ENCODE results near the gene GAS7. TPM values are rescaled to one million over a fixed set of nuclear protein-coding genes. Genes with fewer than 3 reads are reported as not detected.

GAS7 gene
- total RNA-seq, 1 donor from 2014 or later, result 72.7 TPM

GRCh38 chr17:9918804-9919352 lies 279.5 kb downstream of the GAS7 start:
- DNase-seq (ENCODE audit: low read depth, low spot score), result no peak
- no peak overlapping the region for H3K27ac Mint-ChIP-seq (ENCODE audit: unreplicated experiment)
- H3K36me3 Mint-ChIP-seq (ENCODE audit: low read depth), result peaks cover 10% of the 10 kb centered on the region
- peaks cover 9% of the 10 kb centered on the region for H3K4me1 Mint-ChIP-seq
- H3K9me3 Mint-ChIP-seq, result no peaks in the 10 kb centered on the region
- H3K4me3 Mint-ChIP-seq, result no peak overlapping the region
- no peaks in the 10 kb centered on the region for H3K27me3 Mint-ChIP-seq (ENCODE audit: low read depth)
- TF ChIP-seq, protein P1, sequence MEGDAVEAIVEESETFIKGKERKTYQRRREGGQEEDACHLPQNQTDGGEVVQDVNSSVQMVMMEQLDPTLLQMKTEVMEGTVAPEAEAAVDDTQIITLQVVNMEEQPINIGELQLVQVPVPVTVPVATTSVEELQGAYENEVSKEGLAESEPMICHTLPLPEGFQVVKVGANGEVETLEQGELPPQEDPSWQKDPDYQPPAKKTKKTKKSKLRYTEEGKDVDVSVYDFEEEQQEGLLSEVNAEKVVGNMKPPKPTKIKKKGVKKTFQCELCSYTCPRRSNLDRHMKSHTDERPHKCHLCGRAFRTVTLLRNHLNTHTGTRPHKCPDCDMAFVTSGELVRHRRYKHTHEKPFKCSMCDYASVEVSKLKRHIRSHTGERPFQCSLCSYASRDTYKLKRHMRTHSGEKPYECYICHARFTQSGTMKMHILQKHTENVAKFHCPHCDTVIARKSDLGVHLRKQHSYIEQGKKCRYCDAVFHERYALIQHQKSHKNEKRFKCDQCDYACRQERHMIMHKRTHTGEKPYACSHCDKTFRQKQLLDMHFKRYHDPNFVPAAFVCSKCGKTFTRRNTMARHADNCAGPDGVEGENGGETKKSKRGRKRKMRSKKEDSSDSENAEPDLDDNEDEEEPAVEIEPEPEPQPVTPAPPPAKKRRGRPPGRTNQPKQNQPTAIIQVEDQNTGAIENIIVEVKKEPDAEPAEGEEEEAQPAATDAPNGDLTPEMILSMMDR (conservative IDR thresholded peaks at IDR 0.05), result no peak

DNA sequence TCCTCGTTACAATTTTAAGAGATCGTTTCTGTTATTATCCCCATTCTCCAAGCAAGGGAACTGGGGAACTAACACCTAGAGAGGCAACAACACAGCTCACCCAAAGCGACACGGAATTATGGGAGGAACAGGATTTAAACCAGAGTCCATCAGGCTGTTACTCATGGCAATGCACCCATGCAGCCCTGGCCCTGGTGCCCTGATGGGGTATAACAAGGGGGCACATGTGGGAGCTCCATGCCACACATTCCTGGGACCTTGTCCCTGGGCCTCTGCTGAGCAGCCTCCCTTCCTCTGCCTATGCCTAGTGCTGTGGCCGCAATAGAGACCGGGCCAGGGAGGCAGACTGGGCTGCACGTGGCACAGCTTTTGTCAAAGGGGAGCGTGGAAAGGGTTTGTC lies 280.1 kb downstream of the GAS7 start:
- DNase-seq (ENCODE audit: low read depth, low spot score), result no peak
- Mint-ChIP-seq H3K27ac (ENCODE audit: unreplicated experiment) (no peak overlapping the region), H3K4me1 (peaks cover 9% of the 10 kb centered on the region), H3K4me3 (no peak overlapping the region), H3K27me3 (ENCODE audit: low read depth) (no peaks in the 10 kb centered on the region), H3K36me3 (ENCODE audit: low read depth) (peaks cover 10% of the 10 kb centered on the region), H3K9me3 (no peaks in the 10 kb centered on the region)
- TF ChIP-seq, protein P1 (conservative IDR thresholded peaks at IDR 0.05), result no peak

DNA sequence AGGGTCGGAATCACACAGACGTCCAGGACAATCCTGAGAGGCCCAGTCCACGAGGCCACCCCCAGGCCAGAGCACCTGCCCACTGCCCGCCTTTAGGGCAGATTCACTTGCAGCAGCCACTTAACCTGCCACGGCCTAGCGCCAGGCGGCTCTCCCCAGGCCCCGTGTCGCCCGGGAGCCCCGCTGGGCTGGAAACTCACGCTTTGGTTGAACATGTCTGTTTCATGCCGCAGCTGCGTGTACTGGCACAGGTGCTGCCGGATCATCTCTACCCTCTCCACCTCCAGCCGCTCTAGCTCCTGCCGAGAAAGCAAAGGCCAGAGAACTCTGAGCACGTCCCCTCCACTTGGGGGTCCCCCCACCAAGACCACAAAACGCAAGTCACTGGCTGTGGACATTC lies 280.6 kb downstream of the GAS7 start:
- Mint-ChIP-seq H3K4me1 (peaks cover 9% of the 10 kb centered on the region), H3K4me3 (no peak overlapping the region), H3K27me3 (ENCODE audit: low read depth) (no peaks in the 10 kb centered on the region), H3K27ac (ENCODE audit: unreplicated experiment) (no peak overlapping the region), H3K9me3 (no peaks in the 10 kb centered on the region), H3K36me3 (ENCODE audit: low read depth) (peaks cover 10% of the 10 kb centered on the region)
- TF ChIP-seq, protein P1 (conservative IDR thresholded peaks at IDR 0.05), result no peak
- no peak for DNase-seq (ENCODE audit: low read depth, low spot score)

GRCh38 chr17:9917131-9917530 lies 281.3 kb downstream of the GAS7 start:
- Mint-ChIP-seq H3K4me3 (no peak overlapping the region), H3K4me1 (peaks cover 6% of the 10 kb centered on the region), H3K27me3 (ENCODE audit: low read depth) (no peaks in the 10 kb centered on the region), H3K27ac (ENCODE audit: unreplicated experiment) (no peak overlapping the region), H3K9me3 (no peaks in the 10 kb centered on the region), H3K36me3 (ENCODE audit: low read depth) (peaks cover 10% of the 10 kb centered on the region)
- DNase-seq (ENCODE audit: low read depth, low spot score), result no peak
- TF ChIP-seq, protein P1 (conservative IDR thresholded peaks at IDR 0.05), result no peak

DNA sequence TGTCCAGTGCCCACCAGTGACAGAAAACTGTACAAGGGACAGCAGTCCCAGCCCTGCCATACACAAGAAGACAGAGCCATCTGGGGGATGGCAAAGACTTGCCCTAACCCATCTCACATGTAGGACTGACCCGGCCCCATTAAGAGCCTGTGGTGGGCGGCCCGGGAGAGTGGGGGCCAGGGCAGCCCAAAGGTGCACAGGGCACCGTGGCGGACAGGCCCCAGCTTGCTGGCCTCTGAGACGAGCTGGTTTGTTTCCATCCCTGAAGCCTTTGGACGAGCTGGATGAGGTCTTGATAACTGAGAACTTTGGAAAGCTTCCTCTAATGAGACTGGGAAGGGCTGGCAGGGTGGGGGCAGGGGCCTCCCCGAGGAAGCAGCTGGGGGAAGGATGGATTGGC lies 282.3 kb downstream of the GAS7 start:
- H3K27me3 Mint-ChIP-seq (ENCODE audit: low read depth), result no peaks in the 10 kb centered on the region
- H3K36me3 Mint-ChIP-seq (ENCODE audit: low read depth), result peaks cover 12% of the 10 kb centered on the region
- TF ChIP-seq, protein P1 (conservative IDR thresholded peaks at IDR 0.05), result no peak
- H3K4me1 Mint-ChIP-seq, result peaks cover 3% of the 10 kb centered on the region
- H3K4me3 Mint-ChIP-seq, result no peak overlapping the region
- H3K27ac Mint-ChIP-seq (ENCODE audit: unreplicated experiment), result no peak overlapping the region
- H3K9me3 Mint-ChIP-seq, result no peaks in the 10 kb centered on the region
- DNase-seq (ENCODE audit: low read depth, low spot score), result no peak

Measured in neural crest cell (in vitro differentiated cells).